Head of caudate nucleus (tissue), 42 donors: ENCODE data around the gene GAB2.
"Not testable (repeated sequence)": the region's sequence is repeated elsewhere in the genome, so short reads cannot be mapped to it uniquely, and the experiment has no call there.

Experiments
- DNase-seq, 42 donors: peaks; one replicate each; pipeline versions ENCODE4 v3.0.0 to v3.0.0-alpha.2; 2020 to 2021; ENCODE audit warnings: mixed read lengths in 7 of 42
- intact Hi-C: fragments of 100-400 bp; cut with DNase I; formaldehyde crosslinking; loops from one replicate; pipeline ENCODE4 v1.15.0; 2022

Gene GAB2

GRCh38 chr11:78223320-78223954 is 194.2 kb downstream of the GAB2 start:
- intact Hi-C loops, result no loop called here
- DNase-seq, result peak in 6 of 42 donors; percentile 1 to 25 (median 12)

- intact Hi-C loops, result not testable (repeated sequence)
- DNase-seq, result peak in 7 of 42 donors; percentile 7 to 42 (median 13)
These were observed 194.9 kb downstream of the GAB2 start for GRCh38 chr11:78222726-78223125.

GRCh38 chr11:78221396-78222315 is 196.0 kb downstream of the GAB2 start:
- intact Hi-C loops, result no loop called here
- DNase-seq, result peak in 7 of 42 donors; percentile 3 to 25 (median 5)

GRCh38 chr11:78220218-78221157 is 197.1 kb downstream of the GAB2 start:
- peak in 6 of 42 donors; percentile 2 to 29 (median 4) for DNase-seq
- intact Hi-C loops, result no loop called here

- intact Hi-C loops, result no loop called here
- peak in 14 of 42 donors; percentile 10 to 41 (median 27) for DNase-seq
These were observed 198.0 kb downstream of the GAB2 start for GRCh38 chr11:78219493-78220217.

- DNase-seq, result peak in 7 of 42 donors; percentile 1 to 28 (median 8)
- intact Hi-C loops, result no loop called here
These were observed 198.7 kb downstream of the GAB2 start for GRCh38 chr11:78218707-78219492.

GRCh38 chr11:78217650-78218541 is 199.7 kb downstream of the GAB2 start:
- peak in 9 of 42 donors; percentile 3 to 23 (median 10) for DNase-seq
- intact Hi-C loops, result no loop called here

GRCh38 chr11:78216571-78217287 is 200.9 kb downstream of the GAB2 start:
- intact Hi-C loops, result no loop called here
- peak in 3 of 42 donors; percentile 4 to 34 (median 27) for DNase-seq

GRCh38 chr11:78216021-78216420 is 201.6 kb downstream of the GAB2 start:
- intact Hi-C loops, result no loop called here
- peak in 2 of 42 donors; percentile 0 to 21 for DNase-seq

GRCh38 chr11:78214331-78215194 is 203.1 kb downstream of the GAB2 start:
- DNase-seq, result peak in 3 of 42 donors; percentile 4 to 27 (median 13)

GRCh38 chr11:78213526-78214330 is 203.9 kb downstream of the GAB2 start:
- DNase-seq, result peak in 3 of 42 donors; percentile 7 to 34 (median 9)
- intact Hi-C loops, result no loop called here

More at GRCh38 chr11:78214331-78215194, 203.1 kb downstream of the GAB2 start:
- intact Hi-C loops, result no loop called here

- intact Hi-C loops, result no loop called here
- DNase-seq, result peak in 28 of 42 donors; percentile 22 to 68 (median 43)
These were observed 204.8 kb downstream of the GAB2 start for GRCh38 chr11:78212586-78213371.

GRCh38 chr11:78211565-78211964 is 206.1 kb downstream of the GAB2 start:
- DNase-seq, result no peak
- intact Hi-C loops, result no loop called here
